ENCODE results near the gene BCL2A1. TPM values are rescaled to one million over a fixed set of nuclear protein-coding genes. Genes with fewer than 3 reads are reported as not detected.
"Not testable (repeated sequence)": the region's sequence is repeated elsewhere in the genome, so short reads cannot be mapped to it uniquely, and the experiment has no call there.

The BCL2A1 gene
- total RNA-seq, 1 experiment from 2014 or later = 102 TPM

- peak; percentile 64 for DNase-seq (ENCODE audit: low read depth, low spot score)
- in situ Hi-C loops (cut with HindIII; ENCODE audit: low pct_unique_long_range_greater_than_20kb, low sequenced_read_pairs) = no loop called here
Measured at GRCh38 chr15:79944622-79945021, 26.4 kb downstream of the BCL2A1 start.

GRCh38 chr15:79943820-79944219 lies 27.2 kb downstream of the BCL2A1 start:
- DNase-seq (ENCODE audit: low read depth, low spot score) = no peak
- in situ Hi-C loops (cut with HindIII; ENCODE audit: low pct_unique_long_range_greater_than_20kb, low sequenced_read_pairs) = no loop called here

GRCh38 chr15:79942741-79943481 lies 28.1 kb downstream of the BCL2A1 start:
- in situ Hi-C loops (cut with HindIII; ENCODE audit: low pct_unique_long_range_greater_than_20kb, low sequenced_read_pairs) = no loop called here
- no peak for DNase-seq (ENCODE audit: low read depth, low spot score)

GRCh38 chr15:79939399-79939798 lies 31.6 kb downstream of the BCL2A1 start:
- DNase-seq (ENCODE audit: low read depth, low spot score) = no peak
- in situ Hi-C loops (cut with HindIII; ENCODE audit: low pct_unique_long_range_greater_than_20kb, low sequenced_read_pairs) = no loop called here

GRCh38 chr15:79938143-79938542 lies 32.9 kb downstream of the BCL2A1 start:
- in situ Hi-C loops (cut with HindIII; ENCODE audit: low pct_unique_long_range_greater_than_20kb, low sequenced_read_pairs) = no loop called here
- DNase-seq (ENCODE audit: low read depth, low spot score) = no peak

- in situ Hi-C loops (cut with HindIII; ENCODE audit: low pct_unique_long_range_greater_than_20kb, low sequenced_read_pairs); DNase-seq (ENCODE audit: low read depth, low spot score): not testable (repeated sequence)
Measured at GRCh38 chr15:79935556-79936201, 35.3 kb downstream of the BCL2A1 start.

GRCh38 chr15:79933231-79933630 lies 37.8 kb downstream of the BCL2A1 start:
- no peak for DNase-seq (ENCODE audit: low read depth, low spot score)
- in situ Hi-C loops (cut with HindIII; ENCODE audit: low pct_unique_long_range_greater_than_20kb, low sequenced_read_pairs) = no loop called here

GRCh38 chr15:79932447-79932846 lies 38.5 kb downstream of the BCL2A1 start:
- in situ Hi-C loops (cut with HindIII; ENCODE audit: low pct_unique_long_range_greater_than_20kb, low sequenced_read_pairs) = no loop called here
- no peak for DNase-seq (ENCODE audit: low read depth, low spot score)

- in situ Hi-C loops (cut with HindIII; ENCODE audit: low pct_unique_long_range_greater_than_20kb, low sequenced_read_pairs) = no loop called here
- DNase-seq (ENCODE audit: low read depth, low spot score) = no peak
Measured at GRCh38 chr15:79930516-79930915, 40.5 kb downstream of the BCL2A1 start.

- DNase-seq (ENCODE audit: low read depth, low spot score) = no peak
- in situ Hi-C loops (cut with HindIII; ENCODE audit: low pct_unique_long_range_greater_than_20kb, low sequenced_read_pairs) = no loop called here
Measured at GRCh38 chr15:79929412-79929811, 41.6 kb downstream of the BCL2A1 start.

- in situ Hi-C loops (cut with HindIII; ENCODE audit: low pct_unique_long_range_greater_than_20kb, low sequenced_read_pairs); DNase-seq (ENCODE audit: low read depth, low spot score): not testable (repeated sequence)
Measured at GRCh38 chr15:79926116-79926515, 44.9 kb downstream of the BCL2A1 start.

GRCh38 chr15:79924379-79924778 lies 46.6 kb downstream of the BCL2A1 start:
- in situ Hi-C loops (cut with HindIII; ENCODE audit: low pct_unique_long_range_greater_than_20kb, low sequenced_read_pairs) = no loop called here
- no peak for DNase-seq (ENCODE audit: low read depth, low spot score)

- in situ Hi-C loops (cut with HindIII; ENCODE audit: low pct_unique_long_range_greater_than_20kb, low sequenced_read_pairs) = no loop called here
- DNase-seq (ENCODE audit: low read depth, low spot score) = peak; percentile 98
Measured at GRCh38 chr15:79923515-79924169, 47.4 kb downstream of the BCL2A1 start.

- in situ Hi-C loops (cut with HindIII; ENCODE audit: low pct_unique_long_range_greater_than_20kb, low sequenced_read_pairs) = no loop called here
- DNase-seq (ENCODE audit: low read depth, low spot score) = peak; percentile 53
Measured at GRCh38 chr15:79923079-79923514, 47.9 kb downstream of the BCL2A1 start.

- in situ Hi-C loops (cut with HindIII; ENCODE audit: low pct_unique_long_range_greater_than_20kb, low sequenced_read_pairs) = no loop called here
- DNase-seq (ENCODE audit: low read depth, low spot score) = no peak
Measured at GRCh38 chr15:79922512-79923078, 48.4 kb downstream of the BCL2A1 start.

- no peak for DNase-seq (ENCODE audit: low read depth, low spot score)
- in situ Hi-C loops (cut with HindIII; ENCODE audit: low pct_unique_long_range_greater_than_20kb, low sequenced_read_pairs) = no loop called here
Measured at GRCh38 chr15:79919749-79920511, 51.1 kb downstream of the BCL2A1 start.

GRCh38 chr15:79919090-79919748 lies 51.8 kb downstream of the BCL2A1 start:
- in situ Hi-C loops (cut with HindIII; ENCODE audit: low pct_unique_long_range_greater_than_20kb, low sequenced_read_pairs) = no loop called here
- no peak for DNase-seq (ENCODE audit: low read depth, low spot score)
